GM12878 (cell line): Measurements from ENCODE around the gene TUBB1.

Source experiments
- ATF3 ChIP-seq: IDR thresholded peaks from 2 replicates; pipeline ENCODE4 v1.6.1; 2011; ENCODE audit warnings: low read depth, mild to moderate bottlenecking, low read length, moderate library complexity, borderline replicate concordance; ENCODE audit errors: extremely low read depth
- CBX3 ChIP-seq: fragments of 200-600 bp; sonication (generic); IDR thresholded peaks from 2 replicates; pipeline ENCODE4 v1.6.1; 2016; ENCODE audit warnings: low read depth, borderline replicate concordance
- CTCF ChIP-seq, 3 experiments: IDR thresholded peaks in 2 of 3; conservative IDR thresholded peaks in 1 of 3; 2 replicates each; pipeline ENCODE4 v1.5.1; 2011; ENCODE audit warnings: low read depth in 3 of 3, low read length in 3 of 3, mild to moderate bottlenecking in 3 of 3, control low read depth in 2 of 3, moderate library complexity in 2 of 3, inconsistent platforms in 1 of 3, mixed read lengths in 1 of 3; ENCODE audit not compliant: control insufficient read depth in 2 of 3, insufficient read depth in 1 of 3; ENCODE audit errors: extremely low read depth in 1 of 3
- ELK1 ChIP-seq: IDR thresholded peaks from 2 replicates; pipeline ENCODE4 v1.6.1; 2012; ENCODE audit warnings: low read depth, low read length, improper control_type of control experiment
- EP300 ChIP-seq, 2 experiments: fragments of 150-350 bp in 1 of 2; IDR thresholded peaks; 2 replicates each; pipeline ENCODE4 v1.6.1; 2011 to 2012; ENCODE audit warnings: low read depth in 2 of 2, low read length in 2 of 2, borderline replicate concordance in 1 of 2, improper control_type of control experiment in 1 of 2, inconsistent platforms in 1 of 2; ENCODE audit not compliant: control insufficient read depth in 1 of 2
- EZH2 ChIP-seq: IDR thresholded peaks from 2 replicates; pipeline ENCODE4 v1.6.1; 2012; ENCODE audit warnings: low read depth, mild to moderate bottlenecking, control low read depth, inconsistent platforms, low read length, borderline replicate concordance; ENCODE audit not compliant: control insufficient read depth
- FOXM1 ChIP-seq: IDR thresholded peaks from 2 replicates; pipeline ENCODE4 v1.6.1; 2012; ENCODE audit warnings: low read depth, mild to moderate bottlenecking, inconsistent platforms, low read length, moderate library complexity
- POLR2A ChIP-seq: IDR thresholded peaks from 2 replicates; pipeline ENCODE4 v1.6.1; 2011; ENCODE audit warnings: low read depth, mild to moderate bottlenecking, low read length
- SIN3A ChIP-seq: IDR thresholded peaks from 2 replicates; pipeline ENCODE4 v1.6.1; 2012; ENCODE audit warnings: low read depth, low read length, improper control_type of control experiment
- SMAD1 ChIP-seq: fragments of 450-650 bp; IDR thresholded peaks from 2 replicates; pipeline ENCODE4 v1.6.1; 2018; ENCODE audit warnings: mild to moderate bottlenecking, low read depth; ENCODE audit not compliant: partially characterized antibody
- SRF ChIP-seq, 2 experiments: IDR thresholded peaks; 2 replicates each; pipeline ENCODE4 v1.6.1; 2011; ENCODE audit warnings: low read depth in 2 of 2, low read length in 2 of 2, mild to moderate bottlenecking in 1 of 2, moderate library complexity in 1 of 2
- STAT1 ChIP-seq: fragments of 450-650 bp; conservative IDR thresholded peaks from 2 replicates; pipeline ENCODE4 v1.6.1; 2014; ENCODE audit warnings: antibody characterized with exemption, mild to moderate bottlenecking
- ZNF274 ChIP-seq: IDR thresholded peaks from one replicate; pipeline ENCODE4 v1.8.0; 2011; ENCODE audit not compliant: insufficient read length, insufficient read depth

GRCh38 chr20:58976061-58976730, 43.0 kb upstream of the TUBB1 start:
- TF ChIP-seq CBX3 (no peak), CTCF (IDR thresholded peaks at IDR 0.05 in 2 of 3, conservative IDR thresholded peaks at IDR 0.05 in 1 of 3; ENCODE audit: control insufficient read depth in 2 of 3, extremely low read depth in 1 of 3, insufficient read depth in 1 of 3, low read depth in 3 of 3, low read length in 3 of 3) (no peak), SMAD1 (no peak), ZNF274 (no peak), EP300 (IDR thresholded peaks at IDR 0.05; ENCODE audit: borderline replicate concordance in 1 of 2, control insufficient read depth in 1 of 2, low read depth in 2 of 2, low read length in 2 of 2) (no peak), POLR2A (no peak), ELK1 (no peak), FOXM1 (no peak), EZH2 (no peak), SIN3A (no peak), ATF3 (no peak), SRF (IDR thresholded peaks at IDR 0.05; ENCODE audit: low read depth in 2 of 2, low read length in 2 of 2) (no peak), STAT1 (no peak)
